Ecto neural progenitor cell (in vitro differentiated cells): Measurements from ENCODE around the gene LSM14B.
A peak's percentile ranks its signal among the peaks of the same experiment; 100 is the strongest.

ENCODE experiments used
- DNase-seq: peaks from one replicate; pipeline ENCODE4 v3.0.0-alpha.2; 2018; ENCODE audit warnings: low spot score

LSM14B gene

DNA sequence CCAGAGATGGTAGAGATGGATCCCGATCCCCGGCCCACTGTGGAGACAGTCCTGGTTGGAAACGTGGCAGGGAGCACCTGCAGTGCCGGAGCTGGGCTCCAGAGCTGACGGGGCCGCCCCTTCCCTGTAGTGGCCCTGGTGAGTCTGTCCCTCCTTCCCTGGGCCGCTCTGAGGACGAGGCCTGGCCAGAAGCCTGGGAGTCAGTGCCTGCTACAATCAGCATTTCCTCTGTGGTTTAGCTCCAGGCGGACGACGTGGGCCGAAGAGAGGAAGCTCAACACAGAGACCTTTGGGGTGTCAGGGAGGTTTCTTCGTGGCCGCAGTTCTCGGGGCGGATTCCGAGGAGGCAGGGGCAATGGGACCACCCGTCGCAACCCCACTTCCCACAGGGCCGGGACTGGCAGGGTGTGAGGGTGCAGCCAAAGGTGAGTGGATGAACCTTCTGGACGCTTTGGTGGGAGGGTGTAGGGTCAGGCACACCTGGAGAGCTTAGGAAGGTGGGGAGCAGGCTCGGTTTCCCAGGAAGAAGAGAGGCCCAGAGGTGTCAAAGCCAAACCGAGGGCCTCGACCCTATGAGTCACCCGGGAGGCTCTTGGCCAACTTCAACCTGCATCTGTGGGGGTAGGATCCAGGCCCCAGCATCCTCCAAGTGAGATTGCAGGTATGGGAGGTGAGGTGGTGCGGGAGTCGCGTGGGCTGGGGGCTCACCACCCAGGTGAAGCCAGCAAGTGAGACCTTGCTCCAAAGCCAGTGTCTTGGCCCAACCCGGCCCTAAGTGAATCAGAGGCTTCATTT, 11.0 kb downstream of the LSM14B start:
- no peak for DNase-seq

DNA sequence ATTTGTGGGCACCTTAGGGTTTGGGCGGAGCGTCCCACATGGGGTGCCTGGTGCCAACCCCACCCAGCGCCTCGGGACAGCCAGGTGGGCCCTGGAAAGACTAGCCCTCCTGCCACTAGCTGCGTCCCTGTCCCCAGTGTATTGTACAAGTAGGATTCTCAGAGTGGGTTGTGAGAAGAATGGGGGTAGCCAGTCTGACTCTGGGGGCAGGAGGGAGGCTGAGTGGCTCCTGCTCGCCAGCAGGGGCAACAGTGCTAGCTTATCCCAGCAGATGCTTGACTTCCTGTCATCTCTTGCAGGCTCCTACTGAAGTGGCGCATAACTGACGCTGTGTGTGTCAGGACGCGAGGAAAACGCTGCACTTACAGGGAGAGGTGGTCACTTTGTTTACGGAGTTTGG, 11.6 kb downstream of the LSM14B start:
- DNase-seq: no peak

- no peak for DNase-seq
Observed at GRCh38 chr20:62134735-62135231, 12.5 kb downstream of the LSM14B start.

DNA sequence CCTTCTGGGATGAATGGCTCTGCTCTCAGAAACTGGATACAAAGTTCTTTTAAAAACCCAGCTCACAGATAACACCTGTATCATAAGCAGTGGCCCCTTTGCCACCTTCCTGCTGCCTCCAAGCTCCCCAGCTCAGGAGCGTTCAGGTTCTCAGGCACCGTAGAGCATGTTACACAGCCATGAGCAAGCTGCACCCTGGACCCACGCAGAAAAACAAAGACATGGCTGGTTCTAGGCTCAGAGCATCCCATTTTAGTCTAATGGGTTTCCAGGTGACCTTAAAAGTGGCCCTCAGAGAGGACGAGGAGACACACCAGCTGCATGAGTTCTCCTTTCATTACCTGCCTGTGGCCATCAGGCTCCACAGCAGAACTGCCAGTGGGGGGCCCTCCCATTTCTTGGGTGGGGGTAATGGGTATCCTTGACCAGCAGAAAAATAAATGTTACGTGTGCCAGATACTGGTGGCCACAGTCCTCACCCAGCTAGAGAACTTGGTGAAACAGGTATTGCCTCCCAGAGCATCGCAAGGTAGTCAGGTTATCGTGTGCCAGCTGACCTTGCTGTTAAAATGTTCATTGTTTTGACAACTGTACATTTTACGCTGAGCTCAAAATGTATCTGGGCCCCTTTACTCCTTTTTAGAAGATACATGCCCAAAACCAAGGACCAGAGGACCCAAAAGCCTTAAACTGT, 13.4 kb downstream of the LSM14B start:
- no peak for DNase-seq

DNA sequence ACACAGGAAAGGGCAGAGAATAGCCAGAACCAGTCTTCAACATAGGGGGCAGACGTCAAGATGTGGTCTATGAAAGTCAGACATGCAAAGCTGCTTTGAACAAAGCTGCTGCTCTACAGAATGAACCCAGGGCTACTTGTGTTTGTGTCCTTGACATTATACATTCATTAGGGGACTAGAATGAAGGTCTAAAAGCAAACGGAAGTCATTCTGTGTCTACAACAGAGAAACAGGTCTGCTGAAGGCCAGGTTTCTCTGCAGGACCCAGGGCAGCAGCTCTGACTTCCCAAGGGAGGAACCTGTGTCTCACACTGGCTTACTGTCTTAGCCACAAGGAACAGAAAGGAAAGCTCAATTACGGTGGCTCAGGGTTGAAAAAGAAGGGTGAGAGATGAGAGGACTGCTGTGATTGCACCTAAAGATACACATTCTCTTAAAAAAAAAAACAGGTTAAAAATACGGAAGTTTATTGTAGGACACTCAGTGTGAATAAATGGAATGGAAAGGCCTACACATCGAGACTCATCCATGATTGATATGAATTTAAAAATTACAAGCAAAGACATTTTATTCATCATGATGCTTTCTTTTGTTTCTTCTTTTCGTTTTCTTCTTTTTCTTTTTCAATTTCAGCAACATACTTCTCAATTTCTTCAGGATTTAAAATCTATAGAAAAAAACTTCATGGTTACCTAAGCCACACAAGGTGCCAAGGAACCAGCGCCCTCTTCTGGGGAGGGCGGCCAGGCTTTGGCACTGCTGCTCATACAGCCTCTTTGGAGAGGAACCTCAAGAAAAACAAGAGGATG, 14.2 kb downstream of the LSM14B start:
- peak; percentile 67 for DNase-seq

DNA sequence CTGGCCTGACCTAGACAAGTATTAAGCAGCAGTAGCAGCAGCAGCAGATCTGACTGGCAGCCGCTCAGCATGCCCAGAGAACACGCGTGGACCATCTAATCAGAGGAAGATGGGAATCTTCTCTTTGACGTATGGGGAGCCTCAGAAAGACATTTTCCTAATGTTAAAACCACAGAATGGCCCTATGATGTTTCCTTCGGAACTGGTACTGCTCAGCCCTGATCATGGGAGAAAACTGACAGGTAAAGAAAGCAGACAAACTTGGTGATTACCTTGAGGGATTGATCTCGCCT, 14.8 kb downstream of the LSM14B start:
- DNase-seq: no peak

- no peak for DNase-seq
Observed at GRCh38 chr20:62137478-62138203, 15.4 kb downstream of the LSM14B start.

DNA sequence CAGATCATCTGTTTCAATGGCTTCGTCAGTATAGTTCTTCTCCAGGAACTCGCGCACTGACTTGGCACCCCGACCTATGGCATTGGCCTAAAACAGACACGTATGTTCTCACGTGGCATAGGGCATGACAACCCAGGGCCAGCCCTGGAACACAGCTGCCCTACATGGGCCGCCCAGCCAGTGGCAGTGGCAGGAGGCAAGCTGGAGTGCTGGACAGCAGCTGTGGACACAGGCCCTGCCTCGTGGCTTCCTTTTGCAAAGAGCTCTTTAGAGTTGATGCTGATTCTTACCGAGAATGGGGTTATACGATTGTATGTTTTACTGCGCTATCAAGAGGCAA, 15.9 kb downstream of the LSM14B start:
- DNase-seq: no peak

- DNase-seq: no peak
Observed at GRCh38 chr20:62138912-62139311, 16.6 kb downstream of the LSM14B start.

GRCh38 chr20:62139636-62140035, 17.4 kb downstream of the LSM14B start:
- DNase-seq: no peak

GRCh38 chr20:62141043-62141396, 18.7 kb downstream of the LSM14B start:
- DNase-seq: no peak

DNA sequence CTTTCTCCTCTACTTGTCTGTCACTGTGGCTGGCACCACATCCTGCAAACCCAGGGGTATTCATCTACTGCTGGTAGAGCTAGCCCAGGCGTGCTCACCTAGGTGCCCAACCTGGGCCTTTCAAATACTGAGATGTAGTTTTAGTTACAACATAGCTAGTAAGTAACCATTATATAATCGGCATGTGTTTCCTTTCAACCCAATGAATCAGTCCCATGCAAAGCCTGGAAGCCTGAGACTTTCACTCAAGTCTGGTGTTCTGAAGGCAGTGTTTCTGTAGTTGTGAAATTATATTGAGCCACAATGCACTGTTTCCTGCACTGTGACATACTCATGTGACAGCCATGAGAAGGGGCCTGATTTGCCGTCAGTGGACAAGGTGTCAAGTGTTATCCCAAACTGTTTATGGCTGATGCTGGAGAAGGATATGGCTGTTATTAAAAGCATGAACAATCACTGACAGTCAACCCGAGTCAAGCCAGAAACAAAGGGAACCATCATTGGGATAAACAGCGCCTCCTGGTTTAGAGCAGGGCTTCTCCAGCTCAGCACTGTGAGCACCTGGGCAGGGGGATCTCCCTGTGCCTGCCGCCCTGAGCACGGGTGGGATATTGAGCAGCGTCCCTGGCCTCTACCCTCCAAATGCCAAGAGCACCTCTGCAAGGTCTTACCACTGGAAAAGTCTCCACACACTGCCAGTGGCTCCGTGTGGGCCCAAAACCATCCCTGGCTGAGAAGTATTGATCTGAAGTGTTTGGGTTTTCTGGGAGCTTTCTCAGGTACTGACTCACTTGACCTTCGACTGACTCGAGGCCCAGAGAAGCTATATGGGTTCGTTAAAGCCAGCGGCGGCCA, 19.3 kb downstream of the LSM14B start:
- DNase-seq: no peak

- DNase-seq: peak; percentile 65
Observed at GRCh38 chr20:62142252-62143080, 20.2 kb downstream of the LSM14B start.

GRCh38 chr20:62143081-62143956, 21.0 kb downstream of the LSM14B start, which contains the start of the genes PSMA7 and SS18L1:
TSS of gene PSMA7 (minus strand) at chr20:62143394. CDS start at chr20:62143303, 91 bp downstream.
TSS of gene SS18L1 (plus strand) at chr20:62143769. CDS start at chr20:62143821, 52 bp downstream.
- peak; percentile 91 for DNase-seq

- peak; percentile 66 for DNase-seq
Observed at GRCh38 chr20:62143957-62144825, 21.9 kb downstream of the LSM14B start.

- DNase-seq: no peak
Observed at GRCh38 chr20:62145688-62146018, 23.4 kb downstream of the LSM14B start.

GRCh38 chr20:62146019-62146755, 23.9 kb downstream of the LSM14B start:
- DNase-seq: no peak

DNA sequence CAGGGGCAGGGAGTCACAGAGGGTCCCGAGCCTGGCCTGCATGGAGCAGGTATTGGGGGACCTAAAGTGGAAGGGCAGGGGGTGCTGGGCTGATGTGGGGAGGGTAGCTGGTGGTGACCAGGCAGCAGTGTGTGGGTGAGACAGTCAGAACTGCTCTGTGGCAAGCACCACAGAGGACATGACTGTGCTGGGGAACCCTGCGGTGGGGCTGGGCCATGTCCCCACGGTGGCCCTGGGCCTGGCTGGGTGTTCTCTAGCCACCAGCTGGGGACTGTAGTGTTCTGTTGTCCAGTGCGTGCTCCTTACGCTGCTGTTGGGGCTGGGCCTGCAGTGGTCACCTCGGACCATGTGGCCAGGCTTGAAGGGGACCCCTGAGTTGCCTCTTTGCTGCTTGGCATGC, 24.9 kb downstream of the LSM14B start:
- DNase-seq: no peak
